Measurements from ENCODE around the gene NOL3. TPM values are rescaled to one million over a fixed set of nuclear protein-coding genes. Genes with fewer than 3 reads are reported as not detected.
"Not testable (repeated sequence)": the region's sequence is repeated elsewhere in the genome, so short reads cannot be mapped to it uniquely, and the experiment has no call there.

The NOL3 gene
- total RNA-seq, result 37.9 TPM

DNA sequence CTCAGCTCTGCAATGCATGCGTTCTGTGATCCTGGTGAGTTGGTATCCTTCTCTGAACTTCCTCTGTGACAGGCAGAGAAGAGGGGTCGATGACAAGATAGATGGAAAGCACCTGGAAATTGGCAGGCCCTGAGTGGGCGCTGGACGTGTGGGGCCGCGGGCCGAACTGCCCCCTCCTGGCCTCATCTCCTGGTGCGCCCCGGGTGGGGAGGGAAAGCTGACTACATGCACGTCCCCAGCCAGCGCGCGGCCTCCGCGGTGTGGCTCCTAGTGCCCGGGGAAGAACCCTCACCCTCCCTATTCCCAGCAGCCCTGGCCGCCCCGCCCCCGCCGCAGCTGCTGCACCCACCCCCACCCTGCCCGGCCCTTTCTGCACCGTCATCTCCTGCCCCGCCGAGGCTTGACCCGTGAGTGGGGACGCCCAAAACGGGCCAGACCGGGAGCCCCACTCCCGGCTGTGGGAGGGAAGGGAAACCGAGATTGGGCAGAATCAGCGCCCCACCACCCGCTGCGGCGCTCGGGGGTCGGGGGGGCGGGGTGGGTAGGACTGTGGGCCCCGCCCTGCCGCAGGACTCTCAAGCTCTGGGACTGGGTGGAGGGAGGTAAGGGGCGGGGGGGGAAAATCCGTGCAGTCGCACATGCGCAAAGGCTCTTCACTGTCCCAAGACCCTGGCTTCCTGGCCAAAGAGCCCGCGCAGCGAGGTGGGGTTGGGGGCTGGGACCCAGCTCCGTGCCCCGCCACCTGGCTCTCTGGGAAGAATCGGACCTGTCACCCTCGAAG is at the start of gene NOL3:
NOL3 (plus strand) TSS at position 371 of the 781 bp plus-strand sequence.
- peak; percentile 88 for DNase-seq (ENCODE audit: low spot score)
- ATAC-seq, result peak; percentile 71
- intact Hi-C loops (cut with DNase I), result no loop called here

DNA sequence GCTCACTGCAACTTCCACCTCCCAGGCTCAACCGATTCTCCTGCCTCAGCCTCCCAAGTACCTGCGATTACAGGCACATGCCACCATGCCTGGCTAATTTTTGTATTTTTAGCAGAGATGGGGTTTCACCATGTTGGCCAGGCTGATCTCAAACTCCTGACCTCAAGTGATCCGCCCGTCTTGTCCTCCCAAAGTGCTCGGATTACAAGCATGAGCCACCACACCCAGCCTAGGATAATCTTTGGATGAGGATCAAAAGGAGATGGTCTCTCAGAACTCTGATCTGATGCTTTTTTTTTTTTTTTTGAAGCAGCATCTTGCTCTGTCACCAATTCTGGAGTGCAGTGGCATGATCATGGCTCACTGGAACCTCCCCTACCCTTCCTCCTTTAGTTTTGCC is 47.5 kb upstream of the NOL3 start:
- DNase-seq (ENCODE audit: low spot score); ATAC-seq; intact Hi-C loops (cut with DNase I): not testable (repeated sequence)

DNA sequence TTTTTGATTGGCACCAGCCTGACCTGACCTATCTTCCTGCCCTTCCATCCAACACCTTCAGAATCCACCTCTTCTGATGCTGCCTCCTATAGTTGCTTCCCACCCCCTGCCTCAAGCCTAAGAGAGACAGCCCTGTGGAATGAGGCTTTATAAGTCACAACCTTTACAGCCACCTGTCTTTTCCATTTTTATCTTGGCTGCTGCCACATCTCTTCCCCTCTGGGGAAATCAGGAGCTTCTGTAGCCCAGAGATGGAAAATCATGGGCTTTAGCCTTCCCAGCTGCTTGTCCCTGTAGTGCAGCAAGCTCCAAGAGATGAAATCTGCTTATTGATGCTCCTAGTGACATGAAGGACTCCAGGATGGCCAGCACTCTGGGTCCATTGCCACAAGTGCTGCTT is 41.9 kb upstream of the NOL3 start:
- DNase-seq (ENCODE audit: low spot score), result no peak
- no peak for ATAC-seq
- intact Hi-C loops (cut with DNase I), result no loop called here

DNA sequence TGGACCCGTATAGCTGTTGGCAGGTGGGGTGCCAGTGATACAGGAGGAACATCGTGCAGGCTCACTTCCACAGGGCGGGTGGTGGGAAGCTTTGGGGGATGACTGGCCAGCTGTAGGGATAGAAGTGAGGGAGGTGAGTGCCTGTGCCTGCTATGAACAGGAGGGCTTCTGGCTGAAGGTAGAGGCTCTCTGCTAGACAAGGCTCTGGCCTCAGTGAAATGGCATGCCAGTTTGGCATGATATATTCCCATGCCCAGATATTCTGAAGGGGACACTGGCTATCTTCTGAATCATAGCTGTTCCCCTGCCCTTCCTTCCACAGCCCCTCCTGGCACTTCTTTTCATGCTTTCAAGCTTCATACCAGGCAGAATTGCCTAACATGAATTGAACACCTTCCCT is 41.5 kb upstream of the NOL3 start:
- ATAC-seq (no peak), DNase-seq (ENCODE audit: low spot score) (no peak)
- intact Hi-C loops (cut with DNase I), result no loop called here

DNA sequence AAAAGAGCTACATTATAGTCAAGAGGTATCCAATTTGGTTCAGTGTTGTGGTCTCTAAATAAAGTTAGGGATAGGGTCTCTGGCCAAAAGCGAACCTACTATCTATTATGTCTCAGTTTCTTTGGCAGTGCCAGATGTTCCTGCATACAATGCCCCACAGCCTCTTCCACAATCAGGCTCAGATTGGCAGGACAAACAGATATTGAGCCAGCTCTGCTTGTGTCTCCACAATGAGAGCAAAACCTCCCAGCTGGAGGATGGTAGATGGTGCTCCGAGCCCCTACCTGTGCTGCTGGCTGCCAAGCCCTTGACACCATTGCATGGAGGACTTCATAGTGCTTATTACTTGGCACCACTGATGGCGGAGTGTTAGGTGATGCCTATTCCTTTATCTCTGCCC is 40.9 kb upstream of the NOL3 start:
- intact Hi-C loops (cut with DNase I), result no loop called here

DNA sequence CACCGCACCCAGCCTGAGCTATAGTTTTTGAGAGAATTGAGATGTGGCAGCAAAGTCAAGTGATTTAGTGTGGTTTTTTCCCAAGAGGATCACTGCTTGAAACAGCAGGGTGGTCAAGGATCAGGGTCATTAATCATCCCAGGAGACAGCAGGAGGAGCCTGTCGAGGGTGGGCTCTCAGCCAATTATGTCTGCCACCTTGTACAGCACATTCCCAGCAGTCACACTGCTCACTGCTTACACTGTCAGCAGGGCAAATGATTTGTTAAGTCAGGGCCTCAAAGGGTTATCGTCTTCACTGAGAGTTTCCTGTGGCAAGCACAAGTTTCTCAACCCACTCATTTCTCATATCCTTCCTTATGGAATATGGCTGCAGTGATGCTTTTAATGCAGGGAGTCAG is 32.7 kb upstream of the NOL3 start:
- intact Hi-C loops (cut with DNase I), result no loop called here
- DNase-seq (ENCODE audit: low spot score) (no peak), ATAC-seq (no peak)

More for the DNA sequence above, 40.9 kb upstream of the NOL3 start:
- no peak for DNase-seq (ENCODE audit: low spot score)
- no peak for ATAC-seq

DNA sequence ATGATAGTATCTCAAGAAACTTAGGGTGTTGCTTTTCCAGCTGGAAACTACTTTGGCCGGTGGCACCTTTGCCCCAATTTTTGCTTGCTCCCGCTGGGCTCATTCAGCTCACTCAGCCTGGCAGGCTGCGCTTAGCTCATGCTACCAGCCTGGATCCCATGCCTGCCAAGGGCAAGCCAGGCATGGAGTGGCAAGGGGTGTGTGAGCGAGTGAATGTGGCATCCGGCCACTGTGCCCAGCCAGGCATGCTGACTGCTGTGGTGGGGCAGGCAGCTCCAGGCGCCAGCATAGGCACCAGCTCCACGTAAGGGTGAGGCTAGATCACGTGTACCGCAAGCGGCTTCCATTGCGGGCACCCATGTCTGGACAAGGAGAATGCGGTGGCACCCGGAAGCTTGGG is 28.9 kb upstream of the NOL3 start:
- ATAC-seq (no peak), DNase-seq (ENCODE audit: low spot score) (no peak)
- intact Hi-C loops (cut with DNase I), result no loop called here

DNA sequence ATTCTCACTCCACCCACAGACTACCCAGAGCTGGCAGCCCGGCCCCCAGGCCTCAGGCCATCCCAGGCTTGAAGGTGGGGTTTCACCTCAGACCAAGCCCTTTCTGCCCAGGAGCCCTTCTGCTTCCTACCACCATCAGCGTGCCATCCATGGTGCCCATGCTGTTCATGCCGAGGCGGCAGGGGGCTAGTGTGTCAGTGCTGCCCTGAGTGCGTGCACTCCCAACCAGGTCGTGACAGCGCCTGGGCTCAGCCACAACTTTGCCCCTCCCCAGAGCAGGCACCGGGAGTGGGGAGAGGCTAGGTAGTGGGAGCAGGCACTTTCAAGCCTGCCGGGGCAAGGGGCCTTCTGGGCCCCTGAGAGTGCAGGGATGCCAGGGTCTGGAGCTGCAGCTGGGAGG is 28.0 kb upstream of the NOL3 start:
- intact Hi-C loops (cut with DNase I), result no loop called here
- ATAC-seq (no peak), DNase-seq (ENCODE audit: low spot score) (no peak)

DNA sequence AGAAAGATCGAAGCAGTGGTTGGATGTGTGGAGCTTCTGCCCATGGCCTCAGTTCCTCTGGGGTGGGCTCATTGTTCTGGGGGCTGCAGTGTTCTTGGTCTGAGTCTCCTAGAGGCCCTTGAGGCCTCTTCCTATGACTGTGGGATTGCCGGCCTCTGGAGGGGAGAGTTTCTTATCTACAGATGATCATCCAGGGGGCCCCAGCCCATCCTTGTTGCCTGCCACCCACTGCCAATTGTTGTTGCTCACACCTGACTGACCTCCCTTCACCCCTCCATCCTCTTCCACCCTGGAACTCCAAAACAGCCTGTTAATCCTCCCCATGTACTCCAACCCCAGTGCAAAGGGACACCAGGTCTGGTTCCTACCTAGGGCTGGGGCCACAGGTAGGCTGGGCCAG is 25.4 kb upstream of the NOL3 start:
- intact Hi-C loops (cut with DNase I), result no loop called here
- no peak for DNase-seq (ENCODE audit: low spot score)
- ATAC-seq, result no peak

DNA sequence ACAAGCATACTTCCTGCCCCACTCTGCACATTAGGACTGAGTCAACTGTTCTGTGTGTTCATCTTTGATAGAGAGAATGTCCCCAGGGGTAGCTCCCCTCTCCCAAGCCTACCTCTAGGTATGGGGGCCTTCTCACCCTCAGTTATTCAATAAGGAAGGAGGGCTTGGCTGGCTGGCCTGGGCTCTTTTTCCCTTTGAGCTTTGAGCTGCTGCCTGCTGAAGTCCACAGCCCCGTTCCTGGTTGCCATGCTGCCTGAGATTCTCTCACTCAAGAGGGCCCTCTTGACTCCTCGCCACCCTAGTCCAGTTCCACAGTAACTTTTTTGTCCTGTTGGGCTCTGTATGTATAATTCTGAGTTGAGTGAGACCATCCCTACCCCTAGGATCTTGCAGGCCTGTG is 24.6 kb upstream of the NOL3 start:
- intact Hi-C loops (cut with DNase I), result no loop called here
- peak; percentile 14 for DNase-seq (ENCODE audit: low spot score)

DNA sequence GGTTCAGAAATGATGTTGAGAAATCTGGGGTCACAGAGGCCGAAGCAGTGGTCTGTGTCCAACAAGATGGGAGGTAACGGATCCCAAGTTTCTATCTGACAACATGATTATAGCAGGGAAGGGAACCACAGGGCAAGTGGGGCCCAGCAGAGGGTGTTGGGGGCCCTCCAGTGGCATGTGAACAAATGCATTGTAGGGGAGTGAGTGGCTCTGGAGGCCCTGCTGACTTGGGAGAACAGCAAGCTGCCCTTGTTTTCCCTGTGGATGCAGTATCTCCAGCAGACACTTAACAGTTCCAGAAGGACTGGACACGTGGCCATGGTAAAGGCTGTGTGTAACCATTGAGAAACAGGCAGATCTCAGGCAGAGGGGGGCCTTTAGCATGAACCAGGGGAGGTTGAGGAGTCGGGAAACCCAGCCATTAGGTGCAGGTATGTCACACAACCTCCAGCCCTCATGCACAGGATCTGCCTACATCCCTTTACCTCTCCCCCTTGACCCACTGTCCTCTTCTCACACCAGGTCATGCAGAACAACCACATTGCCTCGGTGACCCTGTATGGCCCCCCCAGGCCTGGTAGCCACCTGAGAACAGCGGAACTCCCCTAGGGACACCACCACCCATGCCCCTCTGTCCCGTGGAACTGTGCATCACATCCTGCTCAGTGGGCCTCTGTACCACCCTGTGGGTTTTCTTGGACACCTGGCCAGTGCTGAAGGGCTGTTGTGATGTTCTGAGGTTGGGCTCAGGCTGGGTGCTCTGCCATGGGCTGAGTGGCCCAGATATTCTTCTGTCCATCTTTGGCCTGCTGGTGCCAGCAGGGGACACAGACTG is 23.6 kb upstream of the NOL3 start:
- no peak for ATAC-seq
- intact Hi-C loops (cut with DNase I), result no loop called here
- DNase-seq (ENCODE audit: low spot score), result peak; percentile 41

More for the DNA sequence above, 24.6 kb upstream of the NOL3 start:
- no peak for ATAC-seq

DNA sequence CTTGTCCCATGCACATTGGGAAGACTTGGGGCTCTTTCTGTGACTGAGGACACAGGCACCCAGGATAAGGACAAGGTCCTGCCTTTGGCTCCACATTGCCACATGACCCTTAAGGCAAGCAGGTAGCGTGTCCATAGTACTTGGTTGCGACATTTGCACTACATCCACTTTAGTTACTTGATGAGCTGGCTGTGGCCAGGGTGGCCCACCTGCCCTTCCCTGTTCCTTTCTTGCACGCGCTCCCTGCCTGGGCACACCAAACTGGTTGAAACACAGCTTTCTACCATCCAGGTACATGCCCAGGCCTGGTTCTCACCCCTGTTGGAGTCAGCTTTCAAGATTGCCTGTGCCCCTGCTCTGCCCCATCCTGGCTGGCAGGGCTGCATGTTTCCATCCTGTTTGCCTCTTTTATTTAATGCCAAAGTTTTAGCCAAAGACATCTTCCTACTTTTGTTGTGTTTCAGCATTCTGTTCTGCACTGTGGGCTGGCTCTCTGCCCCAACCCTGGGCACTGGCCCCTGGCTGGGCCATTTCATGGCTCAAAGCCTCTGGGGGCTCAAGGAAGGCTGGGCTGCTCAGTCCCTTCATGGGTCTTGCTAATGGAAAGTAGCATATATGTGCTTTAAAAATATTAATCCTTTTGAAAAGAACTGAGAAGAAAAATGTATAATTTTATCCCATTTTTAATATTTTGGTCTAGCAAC is 22.7 kb upstream of the NOL3 start:
- DNase-seq (ENCODE audit: low spot score), result peak; percentile 33
- intact Hi-C loops (cut with DNase I), result no loop called here
- ATAC-seq, result no peak

DNA sequence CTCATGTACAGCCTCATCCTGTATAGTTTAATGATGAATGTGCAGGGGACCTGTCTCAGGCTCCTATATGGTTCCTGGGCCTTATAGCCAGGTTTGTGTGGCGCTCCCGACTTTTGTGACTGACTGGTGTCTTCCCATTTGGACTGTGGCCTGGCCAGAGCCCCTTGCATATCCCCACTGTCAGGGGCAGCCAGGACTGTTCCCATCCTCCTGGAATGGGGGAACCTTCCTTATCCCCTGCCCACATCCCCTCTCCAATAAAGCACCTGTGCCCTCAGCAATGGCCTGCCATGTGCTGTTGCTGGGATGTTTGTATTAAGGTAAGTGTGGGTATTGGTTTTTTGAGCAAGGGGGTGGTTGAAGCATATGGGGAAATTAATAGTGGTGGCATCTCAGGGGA is 22.1 kb upstream of the NOL3 start:
- intact Hi-C loops (cut with DNase I), result no loop called here
- ATAC-seq (no peak), DNase-seq (ENCODE audit: low spot score) (peak; percentile 28)

DNA sequence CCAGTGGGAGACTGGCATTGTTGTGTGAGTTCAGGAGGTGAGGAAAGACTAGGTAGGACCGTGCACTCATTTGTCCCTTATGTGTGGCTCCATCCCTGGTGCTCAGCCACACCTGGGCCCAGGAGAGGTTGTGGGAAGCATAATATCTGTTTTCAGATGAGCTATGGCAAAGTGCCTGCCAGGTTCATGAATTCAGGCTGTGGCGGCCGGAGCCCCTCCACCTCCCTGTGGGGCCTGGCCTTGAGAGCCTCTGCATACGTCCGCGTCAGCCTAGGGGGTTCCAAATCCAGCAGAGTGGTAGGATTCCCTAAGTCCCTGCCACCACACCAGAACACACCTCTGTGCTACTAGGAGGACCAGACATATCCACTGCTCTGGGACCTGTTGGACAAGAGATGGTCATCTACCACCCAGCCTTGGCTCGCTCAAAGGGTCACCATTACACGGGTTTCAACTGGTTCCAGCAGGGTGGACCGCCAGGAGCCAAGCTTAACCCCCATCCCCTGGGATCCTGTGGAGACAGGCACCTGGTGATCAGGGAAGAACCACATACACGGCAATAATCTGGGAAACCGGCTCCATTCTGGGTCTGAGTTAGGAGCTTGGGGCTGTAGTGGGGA is 21.6 kb upstream of the NOL3 start:
- ATAC-seq, result no peak
- DNase-seq (ENCODE audit: low spot score), result peak; percentile 44
- intact Hi-C loops (cut with DNase I), result no loop called here

DNA sequence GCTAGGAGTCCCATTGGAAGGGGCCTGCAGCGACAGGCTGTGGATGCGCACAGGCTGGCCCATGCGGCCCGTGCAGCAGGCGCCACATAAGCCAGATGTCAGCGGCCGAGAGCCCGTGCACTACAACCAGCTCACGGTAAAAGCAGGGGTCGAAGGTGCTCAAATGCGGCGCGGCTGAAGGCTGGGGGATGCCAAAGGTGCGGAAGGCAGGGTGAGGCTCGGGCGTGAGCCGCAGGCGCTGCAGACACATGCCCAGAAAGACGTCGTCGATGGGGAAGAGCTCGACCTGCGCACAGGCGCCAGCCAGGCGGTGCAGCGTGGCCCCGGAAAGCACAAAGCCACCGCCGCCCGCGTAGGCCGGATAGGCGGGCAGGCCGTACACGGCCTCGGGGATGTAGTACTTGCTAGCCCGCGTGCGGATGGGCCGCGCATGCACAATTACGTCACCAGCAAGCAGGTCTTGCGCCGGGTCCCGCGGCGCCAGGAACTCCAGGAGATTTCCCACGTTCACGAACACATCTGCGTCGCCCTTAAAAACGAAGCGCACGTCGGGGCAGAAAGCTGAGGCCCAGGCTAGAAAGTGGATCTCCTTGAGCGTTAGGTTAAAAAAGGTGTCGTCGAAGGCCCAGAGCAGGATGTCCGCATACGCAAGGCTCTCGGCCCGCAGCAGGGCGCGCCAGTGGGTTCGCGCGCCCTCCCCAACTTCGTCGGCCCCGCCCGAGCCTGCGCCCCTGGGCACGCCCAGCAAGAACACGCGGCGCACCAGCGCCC is 20.9 kb upstream of the NOL3 start:
- intact Hi-C loops (cut with DNase I), result no loop called here
- ATAC-seq, result no peak
- DNase-seq (ENCODE audit: low spot score), result peak; percentile 60

DNA sequence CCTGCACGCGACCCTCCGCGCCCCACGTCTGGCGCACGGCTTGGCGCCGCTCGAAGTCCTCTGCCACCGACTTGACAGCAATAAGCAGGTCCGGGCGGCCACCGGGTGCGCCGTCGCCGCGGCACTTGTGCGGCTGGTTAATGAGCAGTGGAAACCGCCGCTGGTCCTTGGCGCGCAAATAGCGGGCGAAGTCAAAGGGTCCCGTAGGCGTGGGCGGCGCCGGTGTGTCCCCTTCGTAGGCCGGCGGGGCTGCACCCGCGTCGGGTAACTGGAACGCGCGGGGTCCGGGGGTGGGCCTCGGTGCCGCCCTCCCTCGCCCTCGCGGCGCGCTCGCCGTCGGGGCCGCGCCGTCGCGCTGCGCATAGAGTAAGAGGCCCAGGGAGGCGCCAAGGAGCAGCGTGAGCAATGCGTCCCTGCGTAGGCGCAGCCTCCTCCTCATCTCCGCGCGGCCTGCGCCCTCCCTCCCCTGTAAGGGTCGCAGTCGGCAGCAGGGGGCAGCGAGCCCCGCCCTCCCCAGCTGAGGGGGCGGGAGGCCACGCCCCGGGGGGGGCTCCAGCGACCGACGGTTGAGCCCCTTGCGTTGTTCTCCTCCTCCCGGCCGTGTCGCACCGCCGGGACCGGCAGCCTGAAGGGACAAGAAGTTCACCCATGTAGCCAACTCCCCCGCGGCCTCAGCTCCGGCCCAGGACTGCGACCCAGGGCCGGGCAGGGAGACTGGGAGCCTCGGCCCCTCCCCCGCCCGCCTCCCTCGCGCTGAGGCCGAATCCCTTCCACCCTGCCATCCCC is 20.1 kb upstream of the NOL3 start:
- intact Hi-C loops (cut with DNase I), result no loop called here
- no peak for DNase-seq (ENCODE audit: low spot score)
- ATAC-seq, result peak; percentile 64

DNA sequence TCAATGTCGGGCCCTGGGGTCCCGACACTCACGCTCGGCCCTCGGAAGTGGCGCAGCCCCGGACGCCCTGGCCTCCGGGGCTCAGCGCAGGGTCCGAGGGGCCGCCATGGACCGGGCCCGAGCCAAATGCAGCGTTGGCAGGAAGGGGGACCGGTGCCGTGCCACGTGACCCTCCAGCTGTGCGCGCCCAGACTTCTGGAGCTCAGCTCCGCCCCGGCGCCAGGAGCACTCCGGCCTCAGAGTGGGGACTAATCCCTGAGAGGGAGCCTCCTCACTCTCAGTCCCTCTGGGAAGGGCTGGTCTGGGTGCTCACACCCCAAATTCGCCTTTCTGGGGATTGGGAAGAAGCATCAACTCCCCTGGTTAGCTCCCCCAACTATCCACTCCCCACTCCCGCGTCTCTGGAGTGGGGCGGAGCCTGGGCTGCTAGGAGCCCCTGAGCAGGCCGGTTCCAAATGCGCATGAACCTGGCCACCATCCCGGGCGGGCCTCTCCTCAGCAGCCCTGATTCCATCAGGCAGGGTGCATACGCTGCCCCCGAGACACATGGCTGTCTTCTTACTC is 19.4 kb upstream of the NOL3 start, which contains the start of gene B3GNT9:
B3GNT9 (minus strand) TSS at position 166 of the 564 bp plus-strand sequence. CDS start 513 bp downstream, outside the sequence.
- DNase-seq (ENCODE audit: low spot score), result peak; percentile 86
- intact Hi-C loops (cut with DNase I), result no loop called here
- peak; percentile 87 for ATAC-seq

Measured in sciatic nerve (tissue), 2 donors.